Neuronal stem cell (in vitro differentiated cells): ENCODE data around the gene DDB1.

Source experiments
- DNase-seq: peaks from one replicate; pipeline ENCODE4 v3.0.0-alpha.2; 2013; ENCODE audit warnings: low spot score
- H2AFZ ChIP-seq: one replicate; pipeline ENCODE4 v1.6.1; 2013; ENCODE audit warnings: mild to moderate bottlenecking, low read length, inconsistent platforms
- H2AK5ac ChIP-seq: 2 replicates; pipeline ENCODE4 v1.6.1; 2013; ENCODE audit warnings: low read depth, mild to moderate bottlenecking, inconsistent platforms, low read length, moderate library complexity, mixed read lengths
- H2BK120ac ChIP-seq: 2 replicates; pipeline ENCODE4 v1.6.1; 2013; ENCODE audit warnings: low read depth, mild to moderate bottlenecking, inconsistent platforms, low read length, moderate library complexity, mixed read lengths
- H2BK12ac ChIP-seq: one replicate; pipeline ENCODE4 v1.6.1; 2013; ENCODE audit warnings: low read length, inconsistent platforms
- H2BK15ac ChIP-seq: 2 replicates; pipeline ENCODE4 v1.6.1; 2013; ENCODE audit warnings: mild to moderate bottlenecking, low read length, inconsistent platforms, mixed read lengths
- H2BK5ac ChIP-seq: one replicate; pipeline ENCODE4 v1.6.1; 2013; ENCODE audit warnings: inconsistent platforms, mild to moderate bottlenecking, low read length, moderate library complexity
- H3K14ac ChIP-seq: one replicate; pipeline ENCODE4 v1.6.1; 2013; ENCODE audit warnings: low read length, inconsistent platforms
- H3K18ac ChIP-seq: 2 replicates; pipeline ENCODE4 v1.6.1; 2013; ENCODE audit warnings: low read length, inconsistent platforms
- H3K23ac ChIP-seq: 2 replicates; pipeline ENCODE4 v1.6.1; 2013; ENCODE audit warnings: low read depth, mild to moderate bottlenecking, mixed read lengths, low read length, inconsistent platforms; ENCODE audit not compliant: poor library complexity
- H3K27ac ChIP-seq: replicated peaks from 3 replicates; pipeline ENCODE4 v1.5.1; 2013; ENCODE audit warnings: low read length, inconsistent platforms
- H3K27me3 ChIP-seq, 3 experiments: 2 replicates each; pipeline ENCODE4 v1.6.1; 2013; ENCODE audit warnings: low read length in 3 of 3, mild to moderate bottlenecking in 2 of 3, inconsistent platforms in 1 of 3, low read depth in 1 of 3, mixed read lengths in 1 of 3, moderate library complexity in 1 of 3; ENCODE audit not compliant: control insufficient read depth in 3 of 3, insufficient read depth in 3 of 3
- H3K36me3 ChIP-seq, 2 donors: replicated peaks in 1 of 2; 2 replicates each; pipeline ENCODE4 v1.6.1; 2013; ENCODE audit warnings: low read length in 2 of 2; ENCODE audit not compliant: control insufficient read depth in 2 of 2, insufficient read depth in 2 of 2
- H3K4ac ChIP-seq: 2 replicates; pipeline ENCODE4 v1.6.1; 2013; ENCODE audit warnings: inconsistent platforms, mild to moderate bottlenecking, low read length, moderate library complexity
- H3K4me1 ChIP-seq, 2 donors: 1 replicate in 1 of 2; 2 replicates in 1 of 2; pipeline ENCODE4 v1.6.1; 2013; ENCODE audit warnings: low read length in 2 of 2, low read depth in 1 of 2; ENCODE audit not compliant: control insufficient read depth in 2 of 2, insufficient read depth in 1 of 2
- H3K4me2 ChIP-seq: one replicate; pipeline ENCODE4 v1.6.1; 2013; ENCODE audit warnings: mild to moderate bottlenecking, low read length, inconsistent platforms; ENCODE audit not compliant: insufficient read depth, poor library complexity, severe bottlenecking
- H3K4me3 ChIP-seq, 2 donors: 2 replicates each; pipeline ENCODE4 v1.5.1; 2013; ENCODE audit warnings: low read length in 2 of 2, mild to moderate bottlenecking in 2 of 2, inconsistent platforms in 1 of 2, moderate library complexity in 1 of 2
- H3K79me1 ChIP-seq: one replicate; pipeline ENCODE4 v1.6.1; 2013; ENCODE audit warnings: low read depth, mild to moderate bottlenecking, inconsistent platforms, low read length, moderate library complexity
- H3K9ac ChIP-seq: one replicate; pipeline ENCODE4 v1.6.1; 2013; ENCODE audit warnings: mild to moderate bottlenecking, low read depth, low read length, inconsistent platforms; ENCODE audit not compliant: poor library complexity
- H3K9me3 ChIP-seq, 2 donors: replicated peaks in 1 of 2; 2 replicates each; pipeline versions ENCODE3 to v1.6.1; 2013; ENCODE audit warnings: low read length in 2 of 2, mild to moderate bottlenecking in 2 of 2, inconsistent platforms in 1 of 2, low read depth in 1 of 2, mixed read lengths in 1 of 2, moderate library complexity in 1 of 2; ENCODE audit not compliant: control insufficient read depth in 2 of 2, insufficient read depth in 1 of 2
- H4K8ac ChIP-seq: one replicate; pipeline ENCODE4 v1.6.1; 2013; ENCODE audit warnings: low read depth, mild to moderate bottlenecking, inconsistent platforms, low read length, moderate library complexity
- H4K91ac ChIP-seq: one replicate; pipeline ENCODE4 v1.6.1; 2013; ENCODE audit warnings: low read length, low read depth, mild to moderate bottlenecking, inconsistent platforms; ENCODE audit not compliant: poor library complexity
- WGBS, 2 donors: extraction: QIAGEN DNeasy Blood & Tissue Kit; methylation state at CpG; one replicate each; pipeline ENCODE4 v1.1.7; 2013; ENCODE audit warnings: missing lambda C conversion rate in 2 of 2, mixed read lengths in 1 of 2; ENCODE audit not compliant: insufficient read length in 2 of 2, insufficient replicate concordance in 1 of 2; ENCODE audit errors: extremely low coverage in 2 of 2; 5-methylcytosine and 5-hydroxymethylcytosine counted together

The DDB1 gene

GRCh38 chr11:61338783-61339489, 6.0 kb upstream of the DDB1 start:
- WGBS, 2 donors: no CpG with 5 or more reads among the region's 26 CpGs
- H4K91ac ChIP-seq: no peak overlapping the region

GRCh38 chr11:61337706-61338470, 5.0 kb upstream of the DDB1 start:
- Histone ChIP-seq H2AFZ (no peak overlapping the region), H3K36me3 (peaks cover 6 to 33% of the 10 kb centered on the region in 2 donors), H4K8ac (no peak overlapping the region), H3K4me3 (no peak overlapping the region), H2BK5ac (no peak overlapping the region), H3K9ac (no peak overlapping the region), H3K27ac (no peak overlapping the region), H3K4me2 (no peak overlapping the region), H3K4ac (no peak overlapping the region), H3K79me1 (peaks cover 3% of the 10 kb centered on the region), H2BK12ac (no peak overlapping the region), H2AK5ac (no peak overlapping the region), H4K91ac (no peak overlapping the region), H2BK120ac (no peak overlapping the region), H3K14ac (no peak overlapping the region), H3K18ac (no peak overlapping the region), H3K9me3 (no peaks in the 10 kb centered on the region), H3K23ac (peak overlapping the region; percentile 44), H3K27me3 (no peaks in the 10 kb centered on the region), H3K4me1 (peaks cover 6 to 32% of the 10 kb centered on the region in 2 donors), H2BK15ac (no peak overlapping the region)
- DNase-seq: no peak
- no CpG with 5 or more reads among the region's 15 CpGs for WGBS, 2 donors

More at GRCh38 chr11:61338783-61339489, 6.0 kb upstream of the DDB1 start:
- Histone ChIP-seq H3K18ac (no peak overlapping the region), H3K14ac (no peak overlapping the region), H3K27me3 (no peaks in the 10 kb centered on the region), H2BK120ac (no peak overlapping the region), H2AFZ (no peak overlapping the region), H3K9ac (no peak overlapping the region), H3K23ac (peak overlapping the region; percentile 10), H3K4me2 (no peak overlapping the region), H3K9me3 (no peaks in the 10 kb centered on the region), H4K8ac (no peak overlapping the region), H3K79me1 (no peaks in the 10 kb centered on the region), H3K4me3 (no peak overlapping the region), H2AK5ac (no peak overlapping the region), H3K27ac (no peak overlapping the region), H2BK15ac (no peak overlapping the region), H2BK5ac (no peak overlapping the region), H3K4me1 (peaks cover 2 to 25% of the 10 kb centered on the region in 2 donors), H3K36me3 (peaks cover 6 to 44% of the 10 kb centered on the region in 2 donors), H2BK12ac (no peak overlapping the region), H3K4ac (no peak overlapping the region)
- DNase-seq: no peak

- Histone ChIP-seq H2BK120ac (peak overlapping the region; percentile 62), H3K27ac (no peak overlapping the region), H3K79me1 (peaks cover 10% of the 10 kb centered on the region), H3K4me1 (peaks cover 11 to 36% of the 10 kb centered on the region in 2 donors), H3K9ac (no peak overlapping the region), H2AK5ac (peak overlapping the region; percentile 54), H2BK12ac (peak overlapping the region; percentile 68), H3K36me3 (peaks cover 2 to 22% of the 10 kb centered on the region in 2 donors), H3K9me3 (no peaks in the 10 kb centered on the region), H2BK5ac (peak overlapping the region; percentile 77), H2BK15ac (peak overlapping the region; percentile 86), H3K4me2 (no peak overlapping the region), H2AFZ (peak overlapping the region; percentile 73), H3K4ac (peak overlapping the region; percentile 43), H4K91ac (peak overlapping the region; percentile 34), H3K14ac (no peak overlapping the region), H3K27me3 (no peaks in the 10 kb centered on the region), H3K18ac (peak overlapping the region; percentile 90), H3K4me3 (no peak overlapping the region), H3K23ac (peak overlapping the region; percentile 8), H4K8ac (peak overlapping the region; percentile 92)
- WGBS, 2 donors: no CpG with 5 or more reads among the region's 8 CpGs
- peak; percentile 69 for DNase-seq
Observed at GRCh38 chr11:61336171-61336935, 3.4 kb upstream of the DDB1 start.
